GM19035 (cell line): ENCODE data around the gene MLLT1.
"Not testable (repeated sequence)": the region's sequence is repeated elsewhere in the genome, so short reads cannot be mapped to it uniquely, and the experiment has no call there.

Experiments
- ATAC-seq: cut with Tn5 transposase; IDR thresholded peaks from one replicate; pipeline ENCODE4 v1.9.1; 2021; ENCODE audit not compliant: unreplicated experiment

Gene MLLT1, protein sequence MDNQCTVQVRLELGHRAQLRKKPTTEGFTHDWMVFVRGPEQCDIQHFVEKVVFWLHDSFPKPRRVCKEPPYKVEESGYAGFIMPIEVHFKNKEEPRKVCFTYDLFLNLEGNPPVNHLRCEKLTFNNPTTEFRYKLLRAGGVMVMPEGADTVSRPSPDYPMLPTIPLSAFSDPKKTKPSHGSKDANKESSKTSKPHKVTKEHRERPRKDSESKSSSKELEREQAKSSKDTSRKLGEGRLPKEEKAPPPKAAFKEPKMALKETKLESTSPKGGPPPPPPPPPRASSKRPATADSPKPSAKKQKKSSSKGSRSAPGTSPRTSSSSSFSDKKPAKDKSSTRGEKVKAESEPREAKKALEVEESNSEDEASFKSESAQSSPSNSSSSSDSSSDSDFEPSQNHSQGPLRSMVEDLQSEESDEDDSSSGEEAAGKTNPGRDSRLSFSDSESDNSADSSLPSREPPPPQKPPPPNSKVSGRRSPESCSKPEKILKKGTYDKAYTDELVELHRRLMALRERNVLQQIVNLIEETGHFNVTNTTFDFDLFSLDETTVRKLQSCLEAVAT

DNA sequence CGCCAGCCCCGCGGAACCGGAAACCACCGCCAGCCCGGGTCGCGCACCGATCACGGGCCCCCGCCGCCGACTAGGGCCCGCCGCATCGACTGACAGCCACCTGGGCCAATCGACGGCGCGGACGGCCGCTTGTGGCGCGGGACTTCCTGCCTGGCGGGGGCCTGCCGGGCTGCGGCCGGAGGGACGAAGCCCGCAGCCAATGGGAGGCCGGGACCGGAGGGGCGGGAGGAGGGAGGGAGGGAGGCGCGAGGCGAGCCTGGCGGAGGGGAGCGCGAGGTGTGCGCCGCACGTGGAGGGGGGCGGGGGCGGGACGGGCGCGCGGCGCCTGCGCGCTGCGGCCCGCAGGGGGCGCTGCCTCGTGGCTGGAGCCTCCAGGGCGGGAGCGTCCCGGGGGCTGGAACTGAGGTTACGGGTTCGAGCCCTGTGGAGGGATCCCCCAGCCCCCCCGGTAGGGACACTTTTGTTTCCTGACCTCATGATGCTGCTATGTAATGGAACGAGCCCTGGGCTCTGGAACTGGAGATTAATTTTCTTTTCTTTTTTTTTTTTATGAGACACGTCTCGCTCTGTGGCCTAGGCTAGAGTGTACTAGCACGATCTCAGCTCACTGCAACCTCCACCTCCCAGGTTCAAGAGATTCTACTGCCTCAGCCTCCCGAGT is at the start of gene MLLT1:
Gene MLLT1 (minus strand): TSS at position 45 of the 661 bp plus-strand sequence. CDS start 191 bp downstream, outside the sequence.
- ATAC-seq, result peak; percentile 91

DNA sequence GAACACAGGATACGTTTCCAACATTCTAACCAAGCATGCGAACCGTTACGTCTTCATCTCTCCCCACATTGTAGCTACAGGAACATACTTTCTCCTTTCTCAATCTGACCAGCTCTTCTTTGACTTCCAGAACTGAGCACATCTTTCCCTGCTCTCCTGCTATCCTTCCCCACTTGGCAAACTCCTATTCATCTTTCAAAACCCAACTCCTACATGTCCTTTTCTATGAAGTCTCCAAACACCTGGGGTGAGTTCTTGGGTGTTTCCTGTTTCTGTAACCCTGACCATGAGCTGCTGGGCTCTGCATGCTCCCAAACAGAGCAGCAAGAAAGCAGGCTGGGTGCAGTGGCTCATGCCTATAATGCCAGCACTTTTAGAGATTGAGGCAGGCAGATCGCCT is 47.0 kb upstream of the MLLT1 start:
- ATAC-seq, result no peak

DNA sequence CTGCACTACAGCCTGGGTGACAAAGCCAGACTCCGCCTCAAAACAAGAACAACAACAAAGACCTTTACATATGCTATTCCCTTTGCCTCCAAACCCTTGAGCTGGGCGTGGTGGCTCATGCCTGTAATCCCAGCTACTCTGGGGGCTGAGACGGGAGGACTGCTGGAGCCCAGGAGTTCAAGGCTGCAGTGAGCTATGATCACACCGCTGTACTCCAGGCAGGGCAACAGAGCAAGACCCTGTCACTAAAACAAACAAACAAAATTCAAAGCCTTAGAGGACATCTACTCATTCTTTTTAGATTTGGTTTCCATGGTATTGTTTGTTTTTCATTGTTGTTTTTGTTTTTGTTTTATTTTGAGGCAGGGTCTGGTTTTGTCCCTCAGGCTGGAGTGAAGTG is 45.8 kb upstream of the MLLT1 start:
- ATAC-seq, result no peak

DNA sequence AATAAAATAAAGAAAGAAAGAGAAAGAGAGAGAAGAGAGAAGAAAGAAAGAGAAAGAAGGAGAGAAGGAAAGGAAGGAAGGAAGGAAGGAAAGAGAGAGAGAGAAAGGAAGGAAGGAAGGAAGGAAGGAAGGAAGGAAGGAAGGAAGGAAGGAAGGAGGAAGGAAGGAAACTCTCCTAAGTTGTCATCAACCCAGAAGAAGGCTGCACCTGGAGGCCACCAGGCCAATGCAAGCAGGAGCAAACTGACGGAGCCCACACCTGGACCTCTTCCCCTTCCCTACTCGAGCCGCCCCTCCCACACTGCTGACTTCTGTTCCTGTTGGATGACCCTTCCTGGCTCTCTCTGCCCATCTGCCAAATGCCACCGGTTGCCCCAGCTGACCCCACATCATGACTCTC is 45.0 kb upstream of the MLLT1 start:
- ATAC-seq, result no peak

- no peak for ATAC-seq
Observed at GRCh38 chr19:6322284-6322683, 42.5 kb upstream of the MLLT1 start.

GRCh38 chr19:6319376-6319775 is 39.6 kb upstream of the MLLT1 start:
- ATAC-seq, result no peak

GRCh38 chr19:6318772-6319171 is 39.0 kb upstream of the MLLT1 start:
- no peak for ATAC-seq

GRCh38 chr19:6315646-6316045 is 35.9 kb upstream of the MLLT1 start:
- not testable (repeated sequence) for ATAC-seq

- ATAC-seq, result no peak
Observed at GRCh38 chr19:6313398-6313969, 33.7 kb upstream of the MLLT1 start.

DNA sequence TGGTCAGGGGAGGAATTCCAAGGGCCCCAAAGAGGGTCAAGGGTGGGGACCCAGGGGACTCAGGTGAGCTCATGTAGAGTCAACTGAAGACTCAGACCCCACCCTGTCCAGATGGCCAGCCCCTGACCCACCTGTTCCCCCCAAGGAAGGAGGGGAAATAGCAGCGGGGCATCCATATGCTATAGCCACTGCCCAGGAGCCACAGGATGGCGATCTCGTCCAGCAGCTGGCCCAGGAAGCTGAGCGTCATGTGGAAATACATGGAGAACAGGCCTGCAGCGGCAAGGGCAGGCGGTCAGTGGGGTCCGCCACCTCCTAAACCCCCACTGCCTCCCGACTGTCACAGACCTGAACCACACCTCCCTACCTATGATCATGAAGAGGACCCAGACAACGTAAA is 32.2 kb upstream of the MLLT1 start:
- ATAC-seq, result no peak

- ATAC-seq, result no peak
Observed at GRCh38 chr19:6298413-6298812, 18.6 kb upstream of the MLLT1 start.

DNA sequence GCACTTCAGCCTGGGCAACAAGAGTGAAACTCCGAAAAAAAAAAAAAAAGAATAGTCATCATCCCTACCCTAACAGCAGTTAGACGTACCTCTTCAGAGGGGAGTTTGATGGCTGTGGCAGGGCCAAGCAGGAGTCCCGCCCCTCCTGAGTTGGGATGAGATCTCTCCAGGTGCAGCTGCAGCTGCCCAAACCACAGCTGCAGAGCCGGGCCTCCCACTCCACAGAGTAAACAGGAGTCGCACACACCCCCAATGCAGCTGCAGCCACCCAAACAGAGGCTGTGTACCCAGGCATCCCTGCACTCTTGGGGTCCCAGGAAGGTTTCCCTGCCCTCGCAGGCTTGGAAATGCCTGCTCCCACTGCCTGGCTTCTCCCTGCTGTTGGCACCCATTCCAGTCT is 17.4 kb upstream of the MLLT1 start:
- no peak for ATAC-seq

- ATAC-seq, result no peak
Observed at GRCh38 chr19:6292006-6292405, 12.2 kb upstream of the MLLT1 start.

DNA sequence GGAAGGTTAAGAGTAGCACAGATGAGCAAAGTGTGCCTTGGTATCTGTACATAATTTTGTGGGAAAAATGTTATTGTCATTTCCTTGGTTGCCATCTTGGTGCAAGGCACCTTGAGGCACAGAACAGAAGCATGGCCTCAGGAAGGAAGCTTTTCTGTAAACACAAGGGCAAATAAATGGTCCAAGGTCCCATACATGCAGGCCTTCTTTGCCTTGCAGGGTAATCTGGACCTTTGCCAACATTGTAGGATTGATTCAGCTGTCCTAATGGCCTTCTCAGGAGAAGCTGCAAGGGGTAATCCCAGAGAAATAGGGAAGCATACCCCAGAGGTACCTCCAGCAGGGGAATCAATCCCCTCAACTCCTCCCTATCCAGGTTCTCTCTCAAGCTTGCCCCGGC is 9.0 kb upstream of the MLLT1 start:
- ATAC-seq, result no peak

DNA sequence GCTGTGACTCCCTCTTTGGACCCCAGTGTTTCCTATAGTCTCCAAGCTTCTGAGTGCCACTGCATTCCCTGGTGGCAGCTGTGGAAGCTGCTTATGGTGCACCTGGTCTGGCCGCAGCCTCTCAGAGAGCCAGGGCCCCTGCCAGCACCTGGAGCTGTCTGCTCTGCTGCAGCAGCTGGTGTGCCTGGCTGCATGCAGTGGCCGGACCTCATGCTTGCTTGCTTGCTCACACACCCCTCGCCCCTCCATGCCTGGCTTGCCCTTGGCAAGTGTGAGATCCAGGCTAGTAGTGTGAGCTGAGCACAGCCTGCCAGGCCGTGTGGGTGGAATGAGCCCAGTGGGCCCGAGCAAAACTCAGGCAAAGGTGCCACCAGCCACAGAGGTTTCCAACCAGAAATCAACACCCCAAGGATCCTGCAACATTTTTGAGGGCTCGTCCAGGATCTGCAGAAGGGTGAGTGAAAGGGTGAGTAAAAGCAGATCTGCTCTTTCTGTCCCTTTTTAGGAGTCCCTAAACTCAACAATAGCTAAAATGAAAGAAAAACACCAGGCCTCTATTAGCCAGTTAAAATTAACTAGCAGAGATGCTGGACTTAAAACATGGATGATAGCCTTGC is 7.6 kb upstream of the MLLT1 start:
- no peak for ATAC-seq

DNA sequence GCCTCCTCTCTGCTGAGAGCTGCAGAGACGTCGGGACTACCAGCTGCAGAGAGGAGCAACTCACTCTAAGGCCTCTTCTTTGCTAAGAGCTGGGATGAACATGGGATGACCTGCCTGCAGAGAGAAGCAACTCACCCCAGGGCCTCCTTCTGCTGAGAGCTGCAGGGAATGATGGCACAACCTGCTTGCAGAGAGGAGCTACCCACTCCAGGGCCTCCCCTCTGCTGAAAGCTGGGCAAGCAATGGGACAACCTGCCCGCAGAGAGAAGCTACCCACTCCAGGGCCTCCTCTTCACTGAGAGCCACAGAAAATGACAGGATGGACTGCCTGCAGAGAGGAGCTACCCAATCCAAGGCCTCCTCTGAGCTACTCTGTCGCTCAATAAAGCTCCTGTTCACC is 6.9 kb upstream of the MLLT1 start:
- no peak for ATAC-seq

DNA sequence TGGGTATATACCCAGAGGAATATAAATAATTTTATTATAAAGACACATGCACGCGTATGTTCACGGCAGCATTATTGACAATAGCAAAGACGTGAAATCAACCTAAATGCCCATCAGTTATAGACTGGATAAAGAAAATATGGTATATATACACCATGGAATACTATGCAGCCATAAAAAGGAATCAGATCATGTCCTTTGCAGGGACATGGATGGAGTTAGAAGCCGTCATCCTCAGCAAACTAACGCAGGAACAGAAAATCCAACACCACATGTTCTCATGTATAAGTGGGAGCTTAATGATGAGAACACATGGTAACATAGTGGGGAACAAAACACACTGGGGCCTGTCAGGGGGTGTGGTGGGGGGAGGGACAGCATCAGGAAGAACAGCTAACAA is 2.6 kb upstream of the MLLT1 start:
- ATAC-seq, result not testable (repeated sequence)

DNA sequence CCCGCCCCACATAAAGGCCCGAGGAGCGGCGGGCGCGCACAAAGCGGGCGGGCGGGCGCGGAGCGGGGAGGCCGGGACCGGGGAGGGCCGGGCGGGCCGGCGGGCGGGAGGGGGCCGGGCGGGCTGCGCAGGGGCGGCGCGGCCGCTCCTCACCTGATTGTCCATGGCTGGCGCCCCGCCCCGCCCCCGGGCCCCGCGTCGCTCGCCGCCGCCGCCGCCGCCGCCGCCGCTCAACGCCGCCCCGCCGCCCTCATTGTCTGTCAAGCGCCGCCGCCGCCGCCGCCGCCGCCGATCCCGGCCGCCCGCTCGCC is 200 bp downstream of the MLLT1 start:
- peak; percentile 35 for ATAC-seq

GRCh38 chr19:6278740-6279619 is 795 bp downstream of the MLLT1 start:
- ATAC-seq, result peak; percentile 23

DNA sequence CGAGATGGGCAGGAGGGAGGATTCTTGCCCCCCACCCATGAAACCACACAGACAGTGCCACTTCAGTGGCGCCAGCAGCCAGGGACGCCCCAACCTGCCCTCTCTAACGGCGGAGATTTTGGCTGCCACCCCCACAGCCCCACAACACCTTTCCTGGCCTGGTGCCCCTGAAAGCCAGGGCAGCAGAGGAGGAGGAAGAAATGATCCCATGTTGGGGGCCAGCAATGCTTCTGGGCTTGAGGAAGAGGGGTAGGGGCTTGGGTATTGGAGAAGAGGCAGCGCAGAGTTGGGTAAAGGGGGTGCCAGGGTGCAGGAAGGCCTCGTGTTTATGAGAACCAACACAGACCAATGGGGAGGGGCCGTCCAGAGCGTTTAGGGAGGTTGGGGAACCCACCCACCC is 1.7 kb downstream of the MLLT1 start:
- no peak for ATAC-seq

DNA sequence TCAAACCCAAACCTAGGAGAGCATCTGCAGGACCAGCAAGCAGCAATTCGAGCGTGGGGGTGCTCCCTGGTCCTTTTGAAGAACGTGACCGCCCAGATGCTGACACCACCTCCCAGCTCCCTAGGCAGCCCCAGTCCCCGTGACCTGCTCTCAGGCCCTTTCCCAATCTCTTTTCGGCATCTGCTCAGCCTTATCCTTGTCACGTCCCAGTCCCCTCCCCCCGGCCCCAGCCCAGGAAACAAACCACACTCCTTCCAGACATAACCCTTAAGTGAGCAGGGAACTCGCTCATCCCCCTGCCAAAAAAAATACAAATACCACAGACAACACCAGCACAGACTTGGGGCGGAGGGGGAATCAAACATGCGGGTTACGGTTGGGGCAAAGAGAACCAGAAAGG is 3.3 kb downstream of the MLLT1 start:
- no peak for ATAC-seq
